Heart left ventricle (tissue), 13 donors: ENCODE data around the gene SHC4.

Source experiments
- CTCF ChIP-seq, 12 donors: fragments of 200-600 bp; sonication (generic) in 4 of 12; IDR thresholded peaks; one replicate each; pipeline versions ENCODE4 v1.5.0 to v1.8.0; 2018 to 2022; ENCODE audit warnings: antibody characterized with exemption in 12 of 12, mild to moderate bottlenecking in 5 of 12
- POLR2A ChIP-seq, 2 donors: fragments of 450-650 bp; IDR thresholded peaks; one replicate each; pipeline ENCODE4 v1.6.1; 2017; ENCODE audit warnings: antibody characterized with exemption in 2 of 2, mild to moderate bottlenecking in 2 of 2, moderate library complexity in 2 of 2
- donor health status: ischemic (EF 13 %, LVEDD 7.1; RV severe dilation, severe dysfunction).
- donor health status: DM: no; HTN: yes; CAD: no.
- donor health status: DM: no; HTN: no; CAD: no.
- donor health status: ischemic (EF 25% LVEDD 6.9; RV normal size, moderate dysfunction).
- donor health status: ischemic (EF 25% LVEDD 5.7; RV mildly dilated, moderate dysfunction).
- donor health status: ischemic (EF 35%, LVEDD 5.7; RV mildly dilated, moderate dysfunction).
- donor health status: nonischemic (EF 11% LVEDD 7.7; RV severe dilation, severe dysfunction).
- donor health status: DM: yes; HTN: yes; CAD: no.
- donor health status: PGD.
- donor health status: ischemic (EF 29% LVEDD 5.4; RV normal size, mild dysfunction).
- donor health status: nonischemic (EF 23%, LVEDD 6.1; RV moderate dilation, normal function).

- TF ChIP-seq CTCF (IDR thresholded peaks at IDR 0.05) (no peak), POLR2A (IDR thresholded peaks at IDR 0.05) (no peak)
These were observed 21.8 kb downstream of the SHC4 start for GRCh38 chr15:48941904-48942303.
